K562 (cell line): ENCODE results near the gene ZNF138. TPM values are rescaled to one million over a fixed set of nuclear protein-coding genes. Genes with fewer than 3 reads are reported as not detected.

Experiments used
- ATAC-seq: fragments of 200-7000 bp; cut with Tn5 transposase; 3 replicates; pipeline ENCODE4 v1.9.1; 2020; ENCODE audit warnings: moderate library complexity
- BruUV-seq: library from RNA; stranded (reverse); fragments of 400-500 nt; replicated peaks from 2 replicates; lab custom pipeline; 2021; lab: Mats Ljungman, UMichigan
- CTCF ChIA-PET: fragments of 300-600 bp; formaldehyde crosslinking; extraction: SDS; loops from one replicate; lab custom pipeline; 2021; ENCODE audit warnings: low intra/inter-chr PET ratio; lab: Yijun Ruan, JAX
- POLR2A ChIA-PET: fragments of 300-600, 350-650 bp; sonication (Branson Sonifier 250); formaldehyde crosslinking; extraction: SDS; loops from one replicate; lab custom pipeline; 2021; ENCODE audit warnings: antibody characterized with exemption, inconsistent platforms; lab: Yijun Ruan, JAX
- DNase-seq, 4 experiments: peaks; one replicate each; pipeline versions ENCODE4 v3.0.0 to v3.0.0-alpha.2; 2011 to 2018; ENCODE audit warnings: low spot score in 3 of 4, mixed read lengths in 3 of 4; ENCODE audit errors: extremely low read depth in 1 of 4
- FAIRE-seq: peaks from 2 replicates; lab custom pipeline; 2011; peaks lifted over from hg19 to GRCh38; lab: Jason Lieb, UNC
- H2AFZ ChIP-seq: 2 replicates; pipeline ENCODE4 v1.6.0; 2011; ENCODE audit warnings: low read depth, low read length, control low read depth, inconsistent platforms
- H3K27ac ChIP-seq: fragments of 200-600 bp; 3 replicates; pipeline ENCODE4 v1.8.0; 2011; ENCODE audit warnings: low read depth, mild to moderate bottlenecking, control low read depth, inconsistent platforms, low read length, moderate library complexity, mixed read lengths; ENCODE audit errors: extremely low read depth
- H3K27me3 ChIP-seq, 2 experiments: fragments of 300-600 bp in 1 of 2; 2 replicates in 1 of 2; 3 replicates in 1 of 2; pipeline versions ENCODE4 v1.6.0 to v1.8.0; 2011; ENCODE audit warnings: inconsistent platforms in 2 of 2, low read length in 2 of 2, mild to moderate bottlenecking in 1 of 2, mixed read lengths in 1 of 2, moderate library complexity in 1 of 2; ENCODE audit not compliant: control insufficient read depth in 2 of 2, insufficient read depth in 2 of 2
- H3K36me3 ChIP-seq: fragments of 300-600 bp; 3 replicates; pipeline ENCODE4 v1.8.0; 2011; ENCODE audit warnings: mild to moderate bottlenecking, low read length, inconsistent platforms; ENCODE audit not compliant: control insufficient read depth, insufficient read depth
- H3K4me1 ChIP-seq, 2 experiments: fragments of 200-600 bp in 1 of 2; replicated peaks in 1 of 2; 2 replicates in 1 of 2; 3 replicates in 1 of 2; pipeline versions ENCODE4 v1.5.1 to v1.8.0; 2011; ENCODE audit warnings: inconsistent platforms in 2 of 2, low read length in 2 of 2, mild to moderate bottlenecking in 1 of 2, mixed read lengths in 1 of 2, moderate library complexity in 1 of 2; ENCODE audit not compliant: control insufficient read depth in 2 of 2, insufficient read depth in 2 of 2
- H3K4me2 ChIP-seq: 2 replicates; pipeline ENCODE4 v1.6.1; 2011; ENCODE audit warnings: low read length, control low read depth, inconsistent platforms, mixed read lengths; ENCODE audit not compliant: insufficient read depth
- H3K4me3 ChIP-seq: fragments of 200-600 bp; sonication (generic), shearing (Covaris generic); 2 replicates; pipeline ENCODE4 v1.5.1; 2016; ENCODE audit warnings: control low read depth, inconsistent platforms
- H3K79me2 ChIP-seq: fragments of 200-600 bp; 3 replicates; pipeline ENCODE4 v1.8.0; 2011; ENCODE audit warnings: low read length, inconsistent platforms; ENCODE audit not compliant: control insufficient read depth, insufficient read depth
- H3K9ac ChIP-seq, 2 experiments: 2 replicates each; pipeline versions ENCODE4 v1.6.0 to v1.6.1; 2011; ENCODE audit warnings: low read depth in 2 of 2, low read length in 2 of 2, control low read depth in 1 of 2, inconsistent platforms in 1 of 2, mild to moderate bottlenecking in 1 of 2, mixed read lengths in 1 of 2; ENCODE audit not compliant: insufficient read depth in 1 of 2
- H3K9me1 ChIP-seq: one replicate; pipeline ENCODE4 v1.6.0; 2011; ENCODE audit warnings: inconsistent platforms, mild to moderate bottlenecking, low read length, moderate library complexity; ENCODE audit not compliant: control insufficient read depth, insufficient read depth
- H3K9me3 ChIP-seq: replicated peaks from 2 replicates; pipeline ENCODE4 v1.5.1; 2011; ENCODE audit warnings: low read depth, low read length, inconsistent platforms; ENCODE audit not compliant: control insufficient read depth, insufficient read depth
- H4K20me1 ChIP-seq: replicated peaks from 2 replicates; pipeline ENCODE4 v1.6.1; 2011; ENCODE audit warnings: low read length, inconsistent platforms, mixed read lengths; ENCODE audit not compliant: control insufficient read depth, insufficient read depth
- IRF2 ChIP-seq: sonication (generic); formaldehyde crosslinking; IDR thresholded peaks from 2 replicates; pipeline ENCODE4 v1.8.1; 2022; ENCODE audit warnings: mild to moderate bottlenecking, missing genetic modification reagents
- ZBTB33 ChIP-seq: sonication (generic); formaldehyde crosslinking; IDR thresholded peaks from 2 replicates; pipeline ENCODE4 v1.8.1; 2023; ENCODE audit warnings: mild to moderate bottlenecking, missing genetic modification reagents
- WGBS: fragments of 100-300 bp; shearing (Covaris generic); methylation state at CpG from one replicate; pipeline ENCODE4 v1.1.6; 2016; ENCODE audit warnings: low coverage, mixed read lengths; ENCODE audit not compliant: insufficient coverage; ENCODE audit errors: missing lambda C conversion rate; 5-methylcytosine and 5-hydroxymethylcytosine counted together
- in situ Hi-C: fragments of 300-500 bp; cut with MboI; formaldehyde crosslinking; loops from 4 replicates; pipeline ENCODE4 v1.15.0; 2018; ENCODE audit warnings: inconsistent platforms, mixed read lengths
- intact Hi-C: fragments of 100-400 bp; cut with micrococcal nuclease; formaldehyde crosslinking; loops from 2 replicates; pipeline ENCODE4 v1.14.2; 2022
- polyA plus RNA-seq, 8 experiments: library from polyadenylated mRNA; depleted of rRNA in 4 of 8; stranded (reverse) in 5 of 8; unstranded in 3 of 8; fragments of >200 nt; fragmentation: Nextera tagmentation in 2 of 8; fragmentation: Illumina TruSeq in 1 of 8; extraction: Ambion mirVana in 2 of 8; extraction: Trizol in 1 of 8; gene quantifications; 2 replicates each; pipeline versions ENCODE4 v1.2.1 to v1.2.3, GENCODE V29; 2011 to 2014; ENCODE audit warnings: inconsistent platforms in 1 of 8, missing spikeins in 1 of 8
- total RNA-seq, 7 experiments: library from RNA; depleted of rRNA in 6 of 7; stranded (reverse); fragments of >200 nt in 6 of 7; fragmentation: Illumina TruSeq in 2 of 7; extraction: Trizol in 2 of 7; gene quantifications; 2 replicates each; pipeline versions ENCODE4 v1.2.1 to v1.2.3, GENCODE V29; 2011 to 2021; ENCODE audit warnings: low replicate concordance in 1 of 7

ZNF138 gene
- total and polyA plus RNA-seq, 9 of the 15 experiments (the other 6 are each of a cell fraction or from before 2014, with no cell fraction given) = 14.6 to 34.9 (median 22.6) TPM

DNA sequence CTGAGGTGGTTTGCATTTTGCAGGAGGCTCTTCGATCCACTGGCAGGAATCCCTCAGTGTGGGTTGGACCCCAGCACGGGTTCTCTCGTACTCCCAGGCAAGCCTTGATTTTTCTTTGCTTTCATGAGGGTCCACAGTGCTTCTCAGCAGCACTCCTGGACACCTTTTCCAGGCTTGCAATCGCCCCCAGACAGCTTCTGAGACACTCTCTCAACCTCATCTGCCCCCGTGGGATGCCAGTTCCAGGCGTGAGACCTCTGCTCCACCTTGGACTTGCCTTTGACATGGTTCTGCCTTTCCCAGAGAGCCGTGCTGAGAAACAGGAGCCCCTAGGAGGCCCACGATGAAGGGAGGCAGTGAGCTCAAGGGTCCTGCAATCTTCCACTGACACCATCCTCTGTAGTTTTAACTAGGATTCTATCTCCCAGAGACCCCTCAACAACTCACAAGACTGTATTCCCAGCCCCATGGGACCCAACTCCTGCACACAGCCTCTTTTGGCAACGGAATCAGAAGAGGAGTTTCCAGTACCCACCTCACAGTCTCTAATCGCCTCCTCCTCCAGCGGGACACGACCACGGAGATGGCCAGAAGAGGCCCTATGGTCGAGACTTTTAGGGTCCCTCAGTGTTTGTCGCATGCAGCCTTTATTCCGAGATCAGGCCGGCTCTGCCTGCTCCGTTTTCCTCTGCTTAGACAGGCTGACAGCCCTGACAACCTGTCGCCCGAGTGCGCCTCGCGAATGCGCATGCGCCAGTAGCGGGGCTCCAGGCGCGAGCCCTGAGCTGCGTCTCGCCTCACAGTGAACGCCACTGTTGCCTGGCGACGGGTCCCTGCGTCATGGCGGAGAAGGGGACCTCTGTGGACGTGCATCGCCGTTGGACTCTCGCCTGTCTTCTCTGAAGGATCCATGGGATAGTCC is 82.8 kb downstream of the ZNF138 start:
- Histone ChIP-seq H3K79me2 (no peaks in the 10 kb centered on the region), H4K20me1 (no peaks in the 10 kb centered on the region), H3K9ac (no peak overlapping the region), H3K4me1 (peaks cover 0 to 10% of the 10 kb centered on the region in 2 experiments; a peak in 1 of 5 replicates), H3K36me3 (no peaks in the 10 kb centered on the region), H3K4me2 (no peak overlapping the region), H3K9me3 (peaks cover 29% of the 10 kb centered on the region), H3K4me3 (no peak overlapping the region), H3K27me3 (no peaks in the 10 kb centered on the region; a peak in 2 of 5 replicates), H3K9me1 (no peaks in the 10 kb centered on the region), H3K27ac (no peak overlapping the region), H2AFZ (peak overlapping the region; percentile 22; the same call in 1 of the 2 replicates)
- intact Hi-C loops (no loop called here), in situ Hi-C loops (no loop called here)
- BruUV-seq = no TSS peak
- CTCF ChIA-PET = no interaction called here
- WGBS = 42% methylated on average over 39 of the region's 39 CpGs
- no peak for FAIRE-seq
- TF ChIP-seq IRF2 (CRISPR knock-in tag) (no peak), ZBTB33 (CRISPR knock-in tag) (peak; percentile 81)
- POLR2A ChIA-PET = no interaction called here
- peak in 1 of 4 experiments; percentile 5 for DNase-seq
- ATAC-seq = no peak
